OCI-M2 (cell line): Measurements from ENCODE around the gene DCTPP1.
"Not testable (repeated sequence)": the region's sequence is repeated elsewhere in the genome, so short reads cannot be mapped to it uniquely, and the experiment has no call there.

Source experiments
- DNase-seq: peaks from one replicate; lab custom pipeline; 2025; ENCODE audit not compliant: unreplicated experiment; lab: John Stamatoyannopoulos, UW

Gene DCTPP1

GRCh38 chr16:30429678-30430427 lies at the start of gene DCTPP1:
Gene DCTPP1, minus strand, starts transcription at chr16:30430030. Its CDS starts 50 bp downstream, at chr16:30429980.
- DNase-seq = peak; percentile 83

- no peak for DNase-seq
Measured at GRCh38 chr16:30478766-30479478, 49.1 kb upstream of the DCTPP1 start.

DNA sequence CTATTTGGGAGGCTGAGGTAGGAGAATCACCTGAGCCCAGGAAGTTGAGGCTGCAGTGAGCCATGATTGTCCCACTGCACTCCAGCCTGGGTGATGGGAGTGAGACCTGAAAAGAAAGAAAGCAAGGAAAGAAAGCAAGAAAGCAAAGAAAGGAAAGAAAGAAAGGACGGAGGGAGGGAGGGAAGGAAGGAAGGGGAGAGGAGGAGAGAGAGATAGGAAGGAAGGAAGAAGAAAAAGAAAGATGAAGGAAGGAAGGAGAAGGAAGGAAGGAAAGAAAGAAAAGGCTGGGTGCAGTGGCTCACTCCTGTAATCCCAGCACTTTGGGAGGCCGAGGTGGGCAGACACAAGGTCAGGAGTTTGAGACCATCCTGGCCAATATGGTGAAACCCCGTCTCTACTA lies 47.9 kb upstream of the DCTPP1 start:
- not testable (repeated sequence) for DNase-seq

GRCh38 chr16:30476991-30477390 lies 47.2 kb upstream of the DCTPP1 start:
- DNase-seq = no peak

DNA sequence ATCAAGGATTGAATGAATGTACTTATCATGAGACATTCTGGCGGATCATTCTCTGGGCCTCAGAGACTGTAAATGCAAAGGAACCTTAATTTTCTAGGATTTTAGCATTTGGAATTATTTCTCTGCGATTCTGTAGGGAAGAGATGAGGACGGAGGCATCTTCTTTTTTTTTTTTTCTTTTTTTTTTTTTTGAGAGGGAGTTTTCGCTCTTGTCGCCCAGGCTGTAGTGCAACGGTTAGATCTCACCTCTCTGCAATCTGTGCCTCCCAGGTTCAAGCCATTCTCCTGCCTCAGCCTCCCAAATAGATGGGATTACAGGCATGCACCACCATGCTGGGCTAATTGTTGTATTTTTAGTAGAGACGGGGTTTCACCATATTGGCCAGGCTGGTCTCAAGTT lies 44.9 kb upstream of the DCTPP1 start:
- DNase-seq = no peak

DNA sequence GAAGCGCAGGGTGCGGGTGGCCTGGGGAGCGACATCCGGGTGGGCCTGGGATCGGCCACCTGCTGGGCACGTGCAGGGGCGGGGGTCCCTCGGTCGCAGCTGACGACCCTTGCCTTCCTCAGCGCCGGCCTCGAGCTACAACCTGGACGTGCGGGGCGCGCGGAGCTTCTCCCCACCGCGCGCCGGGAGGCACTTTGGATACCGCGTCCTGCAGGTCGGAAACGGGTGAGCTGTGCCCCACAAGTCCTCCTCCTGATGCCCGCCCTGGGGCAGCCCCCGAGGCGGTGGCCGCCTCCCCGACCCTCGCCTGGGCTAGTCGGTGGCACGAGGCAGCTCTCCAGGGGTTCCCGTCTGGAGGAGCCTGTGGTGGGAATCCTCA lies 44.2 kb upstream of the DCTPP1 start:
- DNase-seq = no peak

DNA sequence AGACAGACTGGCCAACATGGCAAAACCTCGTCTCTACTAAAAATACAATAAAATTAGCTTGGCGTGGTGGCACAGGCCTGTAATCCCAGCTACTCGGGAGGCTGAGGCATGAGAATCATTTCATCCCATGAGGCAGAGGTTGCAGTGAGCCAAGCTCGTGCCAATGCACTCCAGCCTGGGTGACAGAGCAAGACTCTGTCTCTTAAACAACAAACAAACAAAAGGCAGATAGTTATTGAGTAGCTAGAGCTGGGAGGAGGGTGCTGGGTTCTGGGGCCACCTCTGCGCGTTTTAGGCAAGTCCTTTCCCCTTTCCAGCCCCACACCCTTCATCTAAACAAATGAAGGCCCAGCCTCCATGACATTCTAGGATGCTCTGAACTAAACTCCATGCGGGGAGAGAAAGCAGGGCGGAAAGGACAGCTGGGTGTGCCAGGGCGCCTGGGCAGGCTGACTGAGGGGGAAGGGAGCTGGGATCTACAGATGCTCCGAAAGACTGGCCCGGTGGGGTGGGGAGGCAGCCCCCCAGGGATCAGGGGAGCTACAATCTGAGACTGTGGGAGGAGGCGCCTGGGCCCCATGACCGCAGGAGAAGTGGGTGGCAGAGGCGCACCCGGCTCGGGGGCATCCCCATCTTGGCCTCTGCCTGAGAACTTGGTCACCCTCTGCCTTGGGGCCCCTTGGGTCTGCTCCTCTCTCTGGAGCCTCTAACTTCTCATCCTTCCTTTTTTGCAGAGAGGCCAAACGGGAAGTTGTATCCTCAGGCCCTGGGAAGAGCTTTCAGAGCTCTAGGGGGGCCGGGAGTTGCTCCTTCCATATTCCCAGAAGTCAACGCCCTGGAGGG lies 43.6 kb upstream of the DCTPP1 start:
- no peak for DNase-seq

GRCh38 chr16:30472328-30472942 lies 42.6 kb upstream of the DCTPP1 start, which contains the start of gene ITGAL:
Gene ITGAL, plus strand, starts transcription at chr16:30472742. Its CDS starts 96 bp downstream, at chr16:30472838.
- no peak for DNase-seq

GRCh38 chr16:30470632-30470995 lies 40.8 kb upstream of the DCTPP1 start:
- DNase-seq = no peak

DNA sequence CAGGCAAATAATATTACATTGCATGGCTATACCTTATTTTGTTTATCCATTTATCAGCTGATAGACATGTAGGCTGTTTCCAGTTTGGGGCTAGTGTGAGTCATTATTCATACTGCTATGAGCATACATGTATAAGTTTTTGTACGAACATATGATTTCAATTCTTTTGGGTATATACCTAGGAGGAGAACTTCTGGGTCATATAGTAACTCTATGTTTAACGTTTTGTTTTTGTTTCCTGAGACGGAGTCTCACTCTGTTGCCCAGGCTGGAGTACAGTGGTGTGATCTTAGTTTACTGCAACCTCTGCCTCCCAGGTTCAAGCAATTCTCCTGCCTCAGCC lies 40.3 kb upstream of the DCTPP1 start:
- no peak for DNase-seq

DNA sequence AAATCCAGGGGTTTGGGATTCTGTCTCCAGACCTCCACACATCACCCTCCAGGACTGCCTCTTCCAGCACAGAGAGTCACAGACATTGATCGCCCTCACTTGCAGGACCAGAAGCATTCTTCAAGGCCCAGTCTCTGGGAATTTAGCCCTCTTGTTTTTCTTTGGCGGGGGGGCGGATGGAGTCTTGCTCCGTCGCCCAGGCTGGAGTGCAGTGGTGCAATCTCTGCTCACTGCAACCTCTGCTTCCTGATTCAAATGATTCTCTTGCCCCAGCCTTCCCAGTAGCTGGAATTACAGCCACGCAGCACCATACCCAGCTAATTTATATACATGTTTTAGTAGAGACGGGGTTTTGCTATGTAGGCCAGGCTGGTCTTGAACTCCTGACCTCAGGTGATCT lies 34.2 kb upstream of the DCTPP1 start:
- DNase-seq = no peak

DNA sequence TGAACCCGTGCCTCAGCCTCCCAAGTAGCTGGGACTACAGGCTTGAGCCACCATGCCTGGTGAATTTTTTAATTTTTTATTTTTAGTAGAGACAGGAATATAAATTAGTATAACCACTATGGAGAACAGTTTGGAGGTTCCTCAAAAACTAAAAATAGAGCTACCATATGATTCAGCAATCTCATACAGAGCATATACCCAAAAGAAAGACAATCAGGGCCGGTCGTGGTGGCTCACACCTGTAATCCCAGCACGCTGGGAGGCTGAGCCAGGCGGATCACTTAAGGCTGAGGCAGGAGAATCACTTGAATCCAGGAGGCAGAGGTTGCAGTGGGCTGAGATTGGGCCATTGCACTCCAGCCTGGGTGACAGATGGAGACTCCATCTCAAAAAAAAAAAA lies 31.6 kb upstream of the DCTPP1 start:
- DNase-seq = not testable (repeated sequence)

DNA sequence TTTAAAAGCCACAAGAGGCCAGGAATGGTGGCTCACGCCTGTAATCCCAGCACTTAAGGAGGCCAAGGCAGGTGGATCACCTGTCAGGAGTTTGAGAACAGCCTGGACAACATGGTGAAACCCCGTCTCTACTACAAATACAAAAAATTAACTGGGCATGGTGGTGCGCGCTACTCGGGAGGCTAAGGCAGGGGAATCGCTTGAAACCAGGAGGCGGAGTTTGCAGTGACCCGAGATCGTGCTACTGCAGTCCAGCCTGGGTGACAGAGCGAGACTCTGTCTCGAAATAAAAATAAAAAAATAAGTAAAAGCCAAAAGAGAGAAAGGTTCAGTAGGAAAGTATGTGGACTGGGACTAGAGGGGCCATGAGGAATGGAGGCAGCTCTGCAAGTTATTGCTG lies 29.6 kb upstream of the DCTPP1 start:
- DNase-seq = no peak

- no peak for DNase-seq
Measured at GRCh38 chr16:30458561-30459394, 28.9 kb upstream of the DCTPP1 start.

DNA sequence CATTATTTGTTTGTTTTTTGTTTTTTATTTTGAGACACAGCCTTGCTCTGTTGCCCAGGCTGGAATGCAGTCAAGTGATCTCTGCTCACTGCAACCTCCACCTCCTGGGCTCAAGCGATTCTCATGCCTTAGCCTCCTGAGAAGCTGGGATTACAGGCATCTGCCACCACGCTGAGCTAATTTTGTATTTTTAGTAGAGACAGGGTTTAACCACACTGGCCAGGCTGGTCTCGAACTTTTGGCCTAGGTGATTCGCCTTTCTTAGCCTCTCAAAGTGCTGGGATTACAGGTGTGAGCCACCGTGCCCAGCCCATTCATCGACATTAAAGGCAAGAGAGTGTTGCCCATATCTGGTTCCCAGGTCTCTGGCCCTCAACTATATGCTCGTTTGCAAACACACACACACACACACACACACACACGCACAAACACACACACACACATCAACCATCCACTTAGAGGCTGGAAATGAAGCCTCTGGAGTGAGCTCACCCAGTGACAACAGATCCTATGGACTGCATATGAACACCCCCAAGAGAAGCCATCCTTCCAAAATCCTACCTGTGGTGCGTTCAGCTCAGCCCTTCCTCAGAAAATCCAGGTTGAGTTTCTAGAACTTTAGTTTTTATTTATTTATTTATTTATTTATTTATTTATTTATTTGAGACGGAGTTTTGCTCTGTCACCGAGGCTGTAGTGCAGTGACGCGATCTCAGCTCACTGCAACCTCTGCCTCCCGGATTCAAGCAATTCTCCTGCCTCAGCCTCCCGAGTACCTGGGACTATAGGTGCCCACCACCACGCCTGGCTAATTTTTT lies 28.1 kb upstream of the DCTPP1 start:
- DNase-seq = no peak

DNA sequence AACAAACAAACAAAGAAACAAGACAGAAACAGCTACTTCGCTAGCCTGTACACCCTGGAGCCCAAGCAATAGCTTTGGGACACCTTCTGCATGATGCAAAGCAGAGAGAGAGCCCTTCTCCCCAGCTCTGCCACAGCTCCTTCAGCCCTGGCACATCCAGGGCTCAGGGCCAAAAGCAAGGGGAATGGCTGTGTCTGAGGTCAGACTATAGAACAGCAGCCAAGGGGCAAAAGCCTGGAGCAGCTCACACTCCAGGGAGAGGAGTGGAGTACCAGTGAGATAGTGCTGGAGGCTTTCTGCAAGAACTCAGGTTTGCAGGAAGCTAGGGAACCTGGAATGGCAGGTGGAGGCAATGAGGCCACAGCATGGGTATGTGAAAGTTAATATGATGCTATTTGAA lies 27.4 kb upstream of the DCTPP1 start:
- DNase-seq = no peak

DNA sequence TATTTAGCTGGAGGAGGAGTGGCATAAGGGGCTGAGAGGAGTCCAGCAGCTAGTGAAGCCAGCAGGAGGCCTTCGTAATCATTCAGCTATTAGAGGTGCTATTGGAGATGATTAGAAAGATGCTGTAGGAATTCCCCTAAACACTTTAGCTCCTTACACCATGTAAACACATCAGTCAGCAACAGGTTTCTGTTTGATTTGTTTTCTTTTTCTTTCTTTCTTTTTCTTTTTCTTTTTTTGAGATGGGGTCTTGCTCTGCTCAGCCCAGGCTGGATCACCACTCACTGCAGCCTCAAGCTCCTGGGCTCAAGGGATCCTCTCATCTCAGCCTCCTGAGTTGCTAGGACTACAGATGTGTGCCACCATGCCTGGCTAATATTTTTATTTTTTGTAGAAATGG lies 26.5 kb upstream of the DCTPP1 start:
- DNase-seq = no peak

- DNase-seq = not testable (repeated sequence)
Measured at GRCh38 chr16:30452709-30453580, 23.1 kb upstream of the DCTPP1 start.

- no peak for DNase-seq
Measured at GRCh38 chr16:30449116-30449435, 19.2 kb upstream of the DCTPP1 start.
